Thyroid gland (tissue), 4 donors: Measurements from ENCODE around the gene MACF1.

Experiments used
- CTCF ChIP-seq, 6 experiments: fragments of 200-600 bp in 3 of 6; fragments of 450-650 bp in 3 of 6; sonication (generic) in 3 of 6; IDR thresholded peaks; one replicate each; pipeline ENCODE4 v1.5.1; 2016 to 2019; ENCODE audit warnings: antibody characterized with exemption in 6 of 6, mild to moderate bottlenecking in 2 of 6, inconsistent platforms in 1 of 6, moderate library complexity in 1 of 6
- POLR2A ChIP-seq, 2 donors: fragments of 450-650 bp; IDR thresholded peaks; one replicate each; pipeline ENCODE4 v1.6.1; 2017; ENCODE audit warnings: antibody characterized with exemption in 2 of 2, mild to moderate bottlenecking in 2 of 2, moderate library complexity in 1 of 2

GRCh38 chr1:39332291-39332690 lies 127.8 kb downstream of the MACF1 start:
- TF ChIP-seq CTCF (IDR thresholded peaks at IDR 0.05) (no peak), POLR2A (IDR thresholded peaks at IDR 0.05) (no peak)
